GM21367 (cell line): Measurements from ENCODE around the gene ICAM3.

Experiments
- ATAC-seq: cut with Tn5 transposase; IDR thresholded peaks from one replicate; pipeline ENCODE4 v1.9.1; 2021; ENCODE audit not compliant: unreplicated experiment

The ICAM3 gene

GRCh38 chr19:10321417-10321797 is 18.0 kb downstream of the ICAM3 start:
- no peak for ATAC-seq

DNA sequence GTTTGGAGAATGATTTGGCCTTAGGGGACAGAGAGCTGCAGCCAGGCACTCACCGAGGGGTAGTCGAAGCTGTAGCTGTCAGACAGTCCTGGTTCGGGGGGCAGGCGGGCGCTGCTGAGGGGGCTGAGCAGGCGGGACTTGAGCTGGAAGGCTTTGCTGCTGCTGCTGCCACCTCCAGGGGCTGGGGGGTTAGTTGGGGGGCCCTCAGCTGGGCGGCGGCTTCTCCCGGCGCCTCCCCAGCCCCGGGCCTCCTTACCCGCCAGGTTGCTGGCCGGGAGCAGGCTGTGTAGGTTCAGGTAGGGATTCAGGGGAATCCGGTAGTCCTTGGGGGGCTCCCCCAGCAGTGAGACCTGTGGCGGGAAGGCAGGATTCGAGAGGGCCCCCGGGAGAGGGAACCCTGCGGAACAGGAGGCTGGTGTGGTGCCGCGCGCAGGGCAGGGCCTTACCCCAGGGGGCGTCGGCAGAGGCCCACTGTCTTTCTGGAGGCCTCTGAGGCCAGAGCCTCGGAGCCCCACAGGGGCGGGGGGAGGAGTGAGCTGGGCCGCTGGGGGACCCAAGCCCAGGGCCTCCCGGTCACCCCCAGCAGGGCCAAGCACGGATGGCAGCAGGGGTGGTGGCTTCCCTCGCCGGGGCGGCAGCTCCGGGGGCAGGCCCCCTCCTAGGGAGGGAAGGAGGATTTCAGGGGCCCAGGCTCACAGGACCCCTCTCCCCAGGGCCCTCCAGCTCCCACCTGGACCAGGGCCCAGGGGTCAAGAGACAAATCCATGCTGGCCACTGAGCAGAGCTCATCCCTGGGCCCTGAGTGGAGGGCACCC is 18.6 kb downstream of the ICAM3 start:
- ATAC-seq = no peak

DNA sequence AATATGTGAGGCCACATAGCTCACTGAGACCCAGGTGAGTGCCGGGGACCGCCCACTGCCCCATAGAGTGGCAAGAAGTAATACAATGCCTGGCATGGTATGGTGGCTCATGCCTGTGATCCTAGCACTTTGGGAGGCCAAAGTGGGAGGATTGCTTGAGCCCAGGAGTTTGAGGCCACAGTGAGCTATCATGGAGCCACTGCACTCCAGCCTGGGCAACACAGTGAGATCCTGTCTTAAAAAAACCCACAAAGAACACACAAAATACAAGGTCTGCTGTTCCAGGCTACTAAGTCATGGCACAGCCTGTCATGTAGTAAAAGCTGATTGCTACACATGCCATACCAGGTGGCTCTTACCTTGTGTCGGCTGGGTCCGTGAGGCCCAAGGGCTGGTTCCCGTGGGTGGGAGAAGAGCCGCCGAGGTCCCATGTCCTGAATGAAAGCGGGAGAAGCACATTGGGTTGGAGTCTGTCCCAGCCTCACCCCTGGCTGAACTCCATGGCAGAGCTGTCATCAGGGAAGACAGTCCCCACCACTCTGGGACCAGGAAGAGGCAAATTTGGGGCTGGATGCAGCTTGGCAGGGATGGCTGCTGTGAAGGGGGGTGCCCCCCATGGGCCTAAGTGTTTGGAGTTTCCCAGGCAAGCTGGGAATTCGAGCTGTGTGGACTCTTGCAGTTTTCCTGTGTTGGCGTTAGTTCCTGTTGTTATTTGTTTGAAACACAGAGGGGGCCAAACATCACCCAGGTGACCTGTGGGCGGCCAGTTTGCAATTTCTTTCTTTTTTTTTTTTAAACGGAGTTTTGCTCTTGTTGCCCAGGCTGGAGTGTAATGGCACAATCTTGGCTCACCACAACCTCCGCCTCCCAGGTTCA is 20.4 kb downstream of the ICAM3 start:
- ATAC-seq = no peak

DNA sequence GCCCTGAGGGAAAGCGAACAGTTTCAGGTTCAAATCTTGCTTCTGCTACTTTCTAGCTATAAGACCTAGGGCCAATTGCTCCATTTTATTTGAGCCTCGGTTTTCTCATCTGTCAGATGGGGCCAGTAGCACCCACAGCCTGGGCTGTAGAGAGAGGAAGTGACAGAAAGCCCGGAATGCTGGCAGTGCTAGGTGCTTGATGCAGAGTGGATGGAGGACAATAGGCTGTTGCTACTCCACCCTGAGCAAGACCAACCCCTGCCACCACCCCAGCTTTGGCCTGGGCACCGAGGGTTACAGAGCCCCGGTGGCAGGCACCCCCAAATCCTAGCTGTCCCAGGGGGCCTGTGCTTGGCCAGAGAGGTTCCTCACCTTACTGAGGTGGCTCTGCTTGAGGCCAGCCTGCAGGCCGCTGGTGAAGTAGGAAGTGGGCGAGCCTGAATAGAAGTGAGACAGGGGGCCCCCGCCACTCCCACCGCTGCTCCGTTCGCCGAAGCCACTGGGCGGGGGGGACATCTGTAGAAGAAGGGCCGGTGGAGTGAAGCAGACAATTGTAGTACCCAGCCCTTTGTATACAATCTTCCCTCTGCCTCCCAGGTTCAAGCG is 21.5 kb downstream of the ICAM3 start:
- no peak for ATAC-seq

GRCh38 chr19:10317045-10317856 is 22.2 kb downstream of the ICAM3 start:
- ATAC-seq = no peak

DNA sequence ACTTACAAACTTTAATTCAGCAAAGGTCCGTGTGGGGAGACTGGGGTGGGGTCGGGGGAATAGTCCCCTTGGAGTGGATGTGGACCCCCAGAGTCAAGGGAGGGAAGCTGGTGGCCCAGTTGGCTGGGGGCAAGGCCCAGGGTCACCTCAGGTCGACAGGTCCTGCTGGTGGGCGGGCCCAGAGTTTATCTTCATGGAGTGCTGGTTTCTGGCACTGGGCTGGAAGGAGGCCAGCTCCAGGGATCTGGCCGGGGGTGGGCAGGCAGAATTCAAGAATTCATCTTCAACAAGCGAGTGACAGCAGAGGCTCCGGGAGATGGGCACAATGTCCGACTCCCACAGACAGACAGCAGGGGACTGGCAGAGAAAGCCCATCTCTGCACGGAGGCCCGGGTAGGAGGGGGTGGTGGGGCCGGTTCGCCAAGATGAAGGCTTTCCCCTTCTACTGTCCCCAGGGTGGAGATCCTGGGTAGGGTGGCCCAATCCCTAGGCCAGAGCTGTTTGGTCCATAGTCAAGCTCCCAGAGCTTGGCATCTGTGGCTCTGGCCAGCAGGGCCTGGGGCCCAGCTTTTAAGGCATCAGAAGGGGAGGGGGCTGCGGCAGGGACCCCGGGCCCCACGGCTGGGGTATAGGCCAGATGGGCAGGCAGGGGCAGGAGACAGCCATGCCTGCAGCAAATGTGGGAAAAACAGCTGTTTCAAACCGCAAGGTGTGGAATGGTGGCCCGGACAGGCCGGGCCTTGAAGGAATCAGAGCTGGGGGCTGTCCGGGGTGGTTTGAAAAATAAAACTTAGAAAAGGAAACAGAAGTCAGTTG is 23.0 kb downstream of the ICAM3 start:
- ATAC-seq = no peak

DNA sequence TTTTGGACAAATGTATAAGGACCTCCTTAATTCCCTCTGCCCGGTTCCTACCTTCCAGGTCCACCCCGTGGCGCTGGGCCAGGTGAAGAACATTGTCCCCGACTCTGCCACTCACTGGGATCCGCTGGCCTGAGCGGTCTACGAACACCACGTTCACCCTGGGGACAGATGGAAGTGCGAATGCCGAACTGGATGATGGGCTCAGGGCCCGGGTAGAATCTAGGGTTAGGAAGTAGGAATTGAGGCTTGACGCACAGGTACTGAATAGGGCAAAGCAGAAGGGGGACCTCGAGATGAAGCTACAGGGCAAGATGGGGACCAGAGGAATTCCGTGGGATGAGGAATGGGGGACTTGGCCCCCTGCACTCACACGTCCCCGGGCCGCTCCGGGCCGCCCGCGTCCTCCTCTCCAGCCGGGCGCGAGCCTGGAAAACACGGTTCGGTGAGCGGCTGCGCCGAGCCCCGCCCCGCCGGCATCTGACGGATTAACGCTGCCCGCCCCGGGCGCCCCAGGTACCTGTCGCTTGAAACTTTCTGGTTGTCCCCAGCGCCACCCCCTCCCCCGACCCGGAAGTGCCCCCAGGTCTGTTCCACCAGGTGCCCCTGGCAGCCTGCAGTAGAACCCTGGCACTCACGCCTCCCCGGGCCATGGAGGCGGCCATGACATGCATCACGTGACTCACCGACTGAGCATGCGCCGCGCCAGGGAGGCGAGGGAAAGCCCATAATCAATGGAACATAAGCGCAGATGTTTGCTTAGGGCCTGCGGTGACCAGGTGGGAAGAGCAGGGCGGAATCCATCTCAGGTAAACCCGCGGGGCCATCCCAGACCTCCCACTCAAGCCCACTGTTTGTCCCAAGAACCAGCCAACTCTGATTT is 23.8 kb downstream of the ICAM3 start, which contains the start of gene FDX2:
TSS of gene FDX2 (minus strand) at position 681 of the 880 bp plus-strand sequence. CDS start at position 662, 19 bp downstream.
- ATAC-seq = no peak

- no peak for ATAC-seq
Observed at GRCh38 chr19:10309423-10309822, 30.0 kb downstream of the ICAM3 start, which contains the start of gene ZGLP1. Gene ZGLP1 (minus strand): TSS chr19:10309815.

DNA sequence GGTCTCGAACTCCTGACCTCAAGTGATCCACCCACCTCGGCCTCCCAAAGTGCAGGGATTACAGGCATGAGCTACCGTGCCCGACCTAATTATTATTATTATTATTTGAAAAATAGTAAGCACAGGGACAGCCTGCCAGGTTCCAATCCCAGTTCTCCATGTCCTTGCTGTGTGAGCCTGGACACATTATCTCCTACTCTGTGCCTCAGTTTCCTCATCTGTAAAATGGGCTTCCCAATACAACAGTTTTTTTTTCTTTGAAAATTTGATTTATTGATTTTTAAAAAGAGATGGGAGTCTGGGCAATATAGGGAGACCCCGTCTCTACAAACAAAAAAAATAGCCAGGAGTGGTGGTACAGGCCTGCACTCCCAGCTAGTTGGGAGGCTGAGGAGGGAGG is 33.1 kb downstream of the ICAM3 start:
- no peak for ATAC-seq

DNA sequence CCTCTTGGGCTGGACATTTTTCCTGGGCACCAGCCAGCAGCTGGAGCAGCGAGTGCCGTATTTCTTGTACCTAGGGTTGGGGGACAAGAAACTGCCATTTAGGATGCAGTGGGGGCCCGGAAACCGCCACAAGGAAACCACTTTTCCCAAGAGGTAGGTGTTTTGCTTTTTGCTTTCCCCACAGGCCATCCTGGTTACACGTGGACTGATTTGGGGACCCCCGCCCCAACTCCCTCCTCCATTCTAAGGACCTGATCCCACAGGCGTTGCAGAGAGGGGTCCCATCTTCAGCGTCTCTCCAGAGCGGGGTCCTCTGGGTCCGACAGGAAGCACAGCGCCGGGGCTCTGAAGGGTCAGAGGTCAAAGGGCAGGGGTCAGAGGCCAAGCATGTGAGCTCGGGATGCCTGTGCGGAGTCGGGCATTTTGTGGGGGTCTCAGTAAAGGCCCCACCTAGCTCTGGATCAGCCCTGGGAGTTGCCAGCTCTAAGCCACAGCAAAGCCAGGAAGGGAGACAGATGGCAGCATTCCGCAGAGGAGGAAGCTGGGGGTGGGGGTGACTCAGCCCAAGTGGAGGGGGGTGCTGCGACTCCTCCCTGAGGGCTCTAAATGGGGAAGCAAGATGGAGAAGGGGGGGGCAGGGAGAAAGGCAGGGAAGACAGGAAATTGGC is 34.2 kb downstream of the ICAM3 start:
- ATAC-seq = no peak

- ATAC-seq = no peak
Observed at GRCh38 chr19:10299545-10300458, 39.6 kb downstream of the ICAM3 start.

GRCh38 chr19:10295847-10296591 is 43.4 kb downstream of the ICAM3 start:
- ATAC-seq = no peak

- ATAC-seq = no peak
Observed at GRCh38 chr19:10295305-10295846, 44.0 kb downstream of the ICAM3 start.

GRCh38 chr19:10294368-10294697 is 45.1 kb downstream of the ICAM3 start:
- no peak for ATAC-seq

GRCh38 chr19:10293637-10294367 is 45.6 kb downstream of the ICAM3 start:
- no peak for ATAC-seq
